B cell (primary cell): Measurements from ENCODE around the gene UPK2.

Source experiments
- CTCF ChIP-seq: fragments of 200-600 bp; IDR thresholded peaks from one replicate; pipeline ENCODE4 v1.8.0; 2022; ENCODE audit warnings: antibody characterized with exemption, mild to moderate bottlenecking
- EZH2 ChIP-seq: IDR thresholded peaks from 2 replicates; pipeline ENCODE4 v1.6.1; 2012; ENCODE audit warnings: borderline replicate concordance, low read depth, mild to moderate bottlenecking, moderate library complexity, low read length; ENCODE audit not compliant: insufficient read depth, poor library complexity, severe bottlenecking

- no peak for TF ChIP-seq CTCF
- TF ChIP-seq EZH2: no peak
These were observed 42.5 kb upstream of the UPK2 start for GRCh38 chr11:118913411-118914125.
